ENCODE measurements around the gene TSC22D3. TPM values are rescaled to one million over a fixed set of nuclear protein-coding genes. Genes with fewer than 3 reads are reported as not detected.
"Not testable (repeated sequence)": the region's sequence is repeated elsewhere in the genome, so short reads cannot be mapped to it uniquely, and the experiment has no call there.

Gene TSC22D3
- total RNA-seq, 1 donor from 2014 or later: 25.9 TPM

GRCh38 chrX:107712231-107713202 is 63.1 kb downstream of the TSC22D3 start:
- DNase-seq (ENCODE audit: low read depth, low spot score): no peak

GRCh38 chrX:107711521-107712181 is 63.9 kb downstream of the TSC22D3 start:
- no peak for DNase-seq (ENCODE audit: low read depth, low spot score)

GRCh38 chrX:107710617-107711391 is 64.8 kb downstream of the TSC22D3 start:
- peak; percentile 72 for DNase-seq (ENCODE audit: low read depth, low spot score)

- DNase-seq (ENCODE audit: low read depth, low spot score): no peak
Measured at GRCh38 chrX:107709266-107709806, 66.3 kb downstream of the TSC22D3 start.

- DNase-seq (ENCODE audit: low read depth, low spot score): no peak
Measured at GRCh38 chrX:107708762-107709161, 66.8 kb downstream of the TSC22D3 start.

GRCh38 chrX:107707866-107708265 is 67.7 kb downstream of the TSC22D3 start:
- no peak for DNase-seq (ENCODE audit: low read depth, low spot score)

- DNase-seq (ENCODE audit: low read depth, low spot score): no peak
Measured at GRCh38 chrX:107706309-107706708, 69.3 kb downstream of the TSC22D3 start.

- DNase-seq (ENCODE audit: low read depth, low spot score): no peak
Measured at GRCh38 chrX:107704587-107704986, 71.0 kb downstream of the TSC22D3 start.

GRCh38 chrX:107704181-107704580 is 71.4 kb downstream of the TSC22D3 start:
- no peak for DNase-seq (ENCODE audit: low read depth, low spot score)

GRCh38 chrX:107701493-107702121 is 74.0 kb downstream of the TSC22D3 start:
- DNase-seq (ENCODE audit: low read depth, low spot score): no peak

GRCh38 chrX:107700790-107701189 is 74.8 kb downstream of the TSC22D3 start:
- no peak for DNase-seq (ENCODE audit: low read depth, low spot score)

GRCh38 chrX:107700317-107700774 is 75.2 kb downstream of the TSC22D3 start:
- DNase-seq (ENCODE audit: low read depth, low spot score): no peak

- DNase-seq (ENCODE audit: low read depth, low spot score): no peak
Measured at GRCh38 chrX:107699616-107700015, 76.0 kb downstream of the TSC22D3 start.

GRCh38 chrX:107691024-107691448 is 84.6 kb downstream of the TSC22D3 start:
- DNase-seq (ENCODE audit: low read depth, low spot score): no peak

- DNase-seq (ENCODE audit: low read depth, low spot score): no peak
Measured at GRCh38 chrX:107687445-107687844, 88.1 kb downstream of the TSC22D3 start.

- no peak for DNase-seq (ENCODE audit: low read depth, low spot score)
Measured at GRCh38 chrX:107686792-107687191, 88.8 kb downstream of the TSC22D3 start.

GRCh38 chrX:107686026-107686425 is 89.6 kb downstream of the TSC22D3 start:
- DNase-seq (ENCODE audit: low read depth, low spot score): no peak

- DNase-seq (ENCODE audit: low read depth, low spot score): not testable (repeated sequence)
Measured at GRCh38 chrX:107685586-107685985, 90.0 kb downstream of the TSC22D3 start.

- no peak for DNase-seq (ENCODE audit: low read depth, low spot score)
Measured at GRCh38 chrX:107684956-107685385, 90.6 kb downstream of the TSC22D3 start.

- DNase-seq (ENCODE audit: low read depth, low spot score): no peak
Measured at GRCh38 chrX:107683931-107684330, 91.7 kb downstream of the TSC22D3 start.
